Measurements from ENCODE around the gene CAD.

The CAD gene

GRCh38 chr2:27249159-27249890 is 32.2 kb downstream of the CAD start:
- no peak overlapping the region for H3K4me3 ChIP-seq (ENCODE audit: low read length)
- peaks cover 15% of the 10 kb centered on the region for H3K4me1 ChIP-seq (ENCODE audit: control insufficient read depth, insufficient read depth, low read length)
- H3K9ac ChIP-seq (ENCODE audit: low read depth, low read length): no peak overlapping the region
- H3K27me3 ChIP-seq (ENCODE audit: control insufficient read depth, insufficient read depth, low read length): peaks cover 9% of the 10 kb centered on the region
- H3K4me2 ChIP-seq (ENCODE audit: low read length): peak overlapping the region; percentile 19
- peaks cover 4% of the 10 kb centered on the region for H3K36me3 ChIP-seq (ENCODE audit: insufficient read depth, low read length)
- H3K9me3 ChIP-seq (replicated peaks; ENCODE audit: low read length): no peaks in the 10 kb centered on the region

- no peaks in the 10 kb centered on the region for H3K9me3 ChIP-seq (replicated peaks; ENCODE audit: low read length)
- no peak overlapping the region for H3K4me2 ChIP-seq (ENCODE audit: low read length)
- peaks cover 9% of the 10 kb centered on the region for H3K27me3 ChIP-seq (ENCODE audit: control insufficient read depth, insufficient read depth, low read length)
- H3K4me3 ChIP-seq (ENCODE audit: low read length): no peak overlapping the region
- H3K4me1 ChIP-seq (ENCODE audit: control insufficient read depth, insufficient read depth, low read length): peaks cover 23% of the 10 kb centered on the region
- H3K36me3 ChIP-seq (ENCODE audit: insufficient read depth, low read length): no peaks in the 10 kb centered on the region
- no peak overlapping the region for H3K9ac ChIP-seq (ENCODE audit: low read depth, low read length)
Observed at GRCh38 chr2:27249891-27250651, 32.9 kb downstream of the CAD start.

- no peaks in the 10 kb centered on the region for H3K36me3 ChIP-seq (ENCODE audit: insufficient read depth, low read length)
- no peak overlapping the region for H3K9ac ChIP-seq (ENCODE audit: low read depth, low read length)
- no peak overlapping the region for H3K4me3 ChIP-seq (ENCODE audit: low read length)
- no peaks in the 10 kb centered on the region for H3K9me3 ChIP-seq (replicated peaks; ENCODE audit: low read length)
- peaks cover 9% of the 10 kb centered on the region for H3K27me3 ChIP-seq (ENCODE audit: control insufficient read depth, insufficient read depth, low read length)
- peaks cover 29% of the 10 kb centered on the region for H3K4me1 ChIP-seq (ENCODE audit: control insufficient read depth, insufficient read depth, low read length)
- H3K4me2 ChIP-seq (ENCODE audit: low read length): no peak overlapping the region
Observed at GRCh38 chr2:27250652-27251379, 33.6 kb downstream of the CAD start.

GRCh38 chr2:27251766-27252165 is 34.6 kb downstream of the CAD start:
- Histone ChIP-seq H3K9me3 (replicated peaks; ENCODE audit: low read length) (no peaks in the 10 kb centered on the region), H3K27me3 (ENCODE audit: control insufficient read depth, insufficient read depth, low read length) (peaks cover 9% of the 10 kb centered on the region), H3K9ac (ENCODE audit: low read depth, low read length) (no peak overlapping the region), H3K36me3 (ENCODE audit: insufficient read depth, low read length) (no peaks in the 10 kb centered on the region), H3K4me2 (ENCODE audit: low read length) (no peak overlapping the region), H3K4me1 (ENCODE audit: control insufficient read depth, insufficient read depth, low read length) (peaks cover 38% of the 10 kb centered on the region), H3K4me3 (ENCODE audit: low read length) (no peak overlapping the region)

- peak overlapping the region; percentile 29 for H3K4me3 ChIP-seq (ENCODE audit: low read length)
- H3K4me2 ChIP-seq (ENCODE audit: low read length): peak overlapping the region; percentile 49
- peaks cover 28% of the 10 kb centered on the region for H3K4me1 ChIP-seq (ENCODE audit: control insufficient read depth, insufficient read depth, low read length)
- H3K9ac ChIP-seq (ENCODE audit: low read depth, low read length): no peak overlapping the region
- H3K27me3 ChIP-seq (ENCODE audit: control insufficient read depth, insufficient read depth, low read length): peaks cover 29% of the 10 kb centered on the region
- no peaks in the 10 kb centered on the region for H3K36me3 ChIP-seq (ENCODE audit: insufficient read depth, low read length)
- H3K9me3 ChIP-seq (replicated peaks; ENCODE audit: low read length): no peaks in the 10 kb centered on the region
Observed at GRCh38 chr2:27255187-27255586, 38.0 kb downstream of the CAD start.

- peaks cover 28% of the 10 kb centered on the region for H3K4me1 ChIP-seq (ENCODE audit: control insufficient read depth, insufficient read depth, low read length)
- H3K9ac ChIP-seq (ENCODE audit: low read depth, low read length): no peak overlapping the region
- H3K36me3 ChIP-seq (ENCODE audit: insufficient read depth, low read length): no peaks in the 10 kb centered on the region
- H3K27me3 ChIP-seq (ENCODE audit: control insufficient read depth, insufficient read depth, low read length): peaks cover 34% of the 10 kb centered on the region
- no peaks in the 10 kb centered on the region for H3K9me3 ChIP-seq (replicated peaks; ENCODE audit: low read length)
- peak overlapping the region; percentile 61 for H3K4me2 ChIP-seq (ENCODE audit: low read length)
- peak overlapping the region; percentile 29 for H3K4me3 ChIP-seq (ENCODE audit: low read length)
Observed at GRCh38 chr2:27255660-27256059, 38.5 kb downstream of the CAD start.

- peaks cover 28% of the 10 kb centered on the region for H3K4me1 ChIP-seq (ENCODE audit: control insufficient read depth, insufficient read depth, low read length)
- peaks cover 38% of the 10 kb centered on the region for H3K27me3 ChIP-seq (ENCODE audit: control insufficient read depth, insufficient read depth, low read length)
- H3K4me3 ChIP-seq (ENCODE audit: low read length): no peak overlapping the region
- H3K36me3 ChIP-seq (ENCODE audit: insufficient read depth, low read length): no peaks in the 10 kb centered on the region
- no peak overlapping the region for H3K9ac ChIP-seq (ENCODE audit: low read depth, low read length)
- H3K9me3 ChIP-seq (replicated peaks; ENCODE audit: low read length): no peaks in the 10 kb centered on the region
- H3K4me2 ChIP-seq (ENCODE audit: low read length): no peak overlapping the region
Observed at GRCh38 chr2:27256855-27257454, 39.8 kb downstream of the CAD start.

- Histone ChIP-seq H3K9me3 (replicated peaks; ENCODE audit: low read length) (no peaks in the 10 kb centered on the region), H3K4me3 (ENCODE audit: low read length) (no peak overlapping the region), H3K27me3 (ENCODE audit: control insufficient read depth, insufficient read depth, low read length) (peaks cover 46% of the 10 kb centered on the region), H3K36me3 (ENCODE audit: insufficient read depth, low read length) (no peaks in the 10 kb centered on the region), H3K9ac (ENCODE audit: low read depth, low read length) (no peak overlapping the region), H3K4me1 (ENCODE audit: control insufficient read depth, insufficient read depth, low read length) (peaks cover 38% of the 10 kb centered on the region), H3K4me2 (ENCODE audit: low read length) (no peak overlapping the region)
Observed at GRCh38 chr2:27258051-27258450, 40.9 kb downstream of the CAD start.

- H3K4me3 ChIP-seq (ENCODE audit: low read length): no peak overlapping the region
- H3K9me3 ChIP-seq (replicated peaks; ENCODE audit: low read length): no peaks in the 10 kb centered on the region
- H3K27me3 ChIP-seq (ENCODE audit: control insufficient read depth, insufficient read depth, low read length): peaks cover 79% of the 10 kb centered on the region
- peaks cover 35% of the 10 kb centered on the region for H3K4me1 ChIP-seq (ENCODE audit: control insufficient read depth, insufficient read depth, low read length)
- H3K36me3 ChIP-seq (ENCODE audit: insufficient read depth, low read length): no peaks in the 10 kb centered on the region
- H3K9ac ChIP-seq (ENCODE audit: low read depth, low read length): no peak overlapping the region
- no peak overlapping the region for H3K4me2 ChIP-seq (ENCODE audit: low read length)
Observed at GRCh38 chr2:27261241-27261925, 44.2 kb downstream of the CAD start.

GRCh38 chr2:27261926-27262298 is 44.7 kb downstream of the CAD start:
- peaks cover 82% of the 10 kb centered on the region for H3K27me3 ChIP-seq (ENCODE audit: control insufficient read depth, insufficient read depth, low read length)
- no peaks in the 10 kb centered on the region for H3K9me3 ChIP-seq (replicated peaks; ENCODE audit: low read length)
- peaks cover 31% of the 10 kb centered on the region for H3K4me1 ChIP-seq (ENCODE audit: control insufficient read depth, insufficient read depth, low read length)
- no peak overlapping the region for H3K4me3 ChIP-seq (ENCODE audit: low read length)
- no peak overlapping the region for H3K9ac ChIP-seq (ENCODE audit: low read depth, low read length)
- H3K4me2 ChIP-seq (ENCODE audit: low read length): peak overlapping the region; percentile 83
- no peaks in the 10 kb centered on the region for H3K36me3 ChIP-seq (ENCODE audit: insufficient read depth, low read length)
